ENCODE results near the gene MUC13. TPM values are rescaled to one million over a fixed set of nuclear protein-coding genes. Genes with fewer than 3 reads are reported as not detected.

MUC13 gene
- total RNA-seq, 3 donors from 2014 or later, result 0.05 to 0.10 TPM; not detected in 1

- no peak overlapping the region for H3K4me3 Mint-ChIP-seq
- DNase-seq (no peak), ATAC-seq (no peak)
- peaks cover 11% of the 10 kb centered on the region for H3K4me1 Mint-ChIP-seq (ENCODE audit: low read depth)
- H3K36me3 Mint-ChIP-seq (ENCODE audit: insufficient read depth), result no peaks in the 10 kb centered on the region
- H3K27me3 Mint-ChIP-seq (ENCODE audit: low read depth), result peaks cover 36% of the 10 kb centered on the region
- no peaks in the 10 kb centered on the region for H3K9me3 Mint-ChIP-seq
Measured at GRCh38 chr3:124882816-124883747, 51.5 kb downstream of the MUC13 start.

GRCh38 chr3:124881976-124882697 is 52.4 kb downstream of the MUC13 start:
- H3K27me3 Mint-ChIP-seq (ENCODE audit: low read depth), result peaks cover 31% of the 10 kb centered on the region

GRCh38 chr3:124879337-124879680 is 55.2 kb downstream of the MUC13 start:
- Mint-ChIP-seq H3K4me3 (no peak overlapping the region), H3K4me1 (ENCODE audit: low read depth) (peaks cover 11% of the 10 kb centered on the region), H3K9me3 (no peaks in the 10 kb centered on the region), H3K36me3 (ENCODE audit: insufficient read depth) (no peaks in the 10 kb centered on the region), H3K27me3 (ENCODE audit: low read depth) (peaks cover 18% of the 10 kb centered on the region)
- no peak for ATAC-seq
- no peak for DNase-seq

More at GRCh38 chr3:124881976-124882697, 52.4 kb downstream of the MUC13 start:
- no peaks in the 10 kb centered on the region for H3K36me3 Mint-ChIP-seq (ENCODE audit: insufficient read depth)
- H3K4me3 Mint-ChIP-seq, result no peak overlapping the region
- DNase-seq (no peak), ATAC-seq (no peak)
- peaks cover 11% of the 10 kb centered on the region for H3K4me1 Mint-ChIP-seq (ENCODE audit: low read depth)
- no peaks in the 10 kb centered on the region for H3K9me3 Mint-ChIP-seq

GRCh38 chr3:124878561-124879336 is 55.8 kb downstream of the MUC13 start:
- Mint-ChIP-seq H3K36me3 (ENCODE audit: insufficient read depth) (no peaks in the 10 kb centered on the region), H3K4me3 (no peak overlapping the region), H3K9me3 (no peaks in the 10 kb centered on the region), H3K4me1 (ENCODE audit: low read depth) (peaks cover 11% of the 10 kb centered on the region), H3K27me3 (ENCODE audit: low read depth) (peaks cover 17% of the 10 kb centered on the region)
- peak in 1 of 2 donors; percentile 62 for ATAC-seq
- DNase-seq, result no peak

- peaks cover 11% of the 10 kb centered on the region for H3K27me3 Mint-ChIP-seq (ENCODE audit: low read depth)
- no peak for DNase-seq
- no peaks in the 10 kb centered on the region for H3K9me3 Mint-ChIP-seq
- H3K36me3 Mint-ChIP-seq (ENCODE audit: insufficient read depth), result no peaks in the 10 kb centered on the region
- peaks cover 11% of the 10 kb centered on the region for H3K4me1 Mint-ChIP-seq (ENCODE audit: low read depth)
- H3K4me3 Mint-ChIP-seq, result no peak overlapping the region
- ATAC-seq, result no peak
Measured at GRCh38 chr3:124877674-124878073, 56.9 kb downstream of the MUC13 start.

GRCh38 chr3:124876401-124876878 is 58.1 kb downstream of the MUC13 start:
- H3K4me1 Mint-ChIP-seq (ENCODE audit: low read depth), result peaks cover 11% of the 10 kb centered on the region
- H3K36me3 Mint-ChIP-seq (ENCODE audit: insufficient read depth), result no peaks in the 10 kb centered on the region
- no peaks in the 10 kb centered on the region for H3K9me3 Mint-ChIP-seq
- DNase-seq (no peak), ATAC-seq (no peak)
- no peak overlapping the region for H3K4me3 Mint-ChIP-seq
- peaks cover 5% of the 10 kb centered on the region for H3K27me3 Mint-ChIP-seq (ENCODE audit: low read depth)

- H3K27me3 Mint-ChIP-seq (ENCODE audit: low read depth), result peaks cover 7% of the 10 kb centered on the region
- DNase-seq, result no peak
Measured at GRCh38 chr3:124873226-124873625, 61.3 kb downstream of the MUC13 start.

GRCh38 chr3:124867511-124867910 is 67.0 kb downstream of the MUC13 start:
- no peaks in the 10 kb centered on the region for H3K4me1 Mint-ChIP-seq (ENCODE audit: low read depth)
- no peaks in the 10 kb centered on the region for H3K9me3 Mint-ChIP-seq
- DNase-seq, result no peak
- ATAC-seq, result no peak
- H3K4me3 Mint-ChIP-seq, result no peak overlapping the region
- H3K27me3 Mint-ChIP-seq (ENCODE audit: low read depth), result peaks cover 19% of the 10 kb centered on the region
- no peaks in the 10 kb centered on the region for H3K36me3 Mint-ChIP-seq (ENCODE audit: insufficient read depth)

More at GRCh38 chr3:124873226-124873625, 61.3 kb downstream of the MUC13 start:
- Mint-ChIP-seq H3K4me1 (ENCODE audit: low read depth) (no peaks in the 10 kb centered on the region), H3K9me3 (no peaks in the 10 kb centered on the region), H3K4me3 (no peak overlapping the region), H3K36me3 (ENCODE audit: insufficient read depth) (no peaks in the 10 kb centered on the region)
- no peak for ATAC-seq

GRCh38 chr3:124862006-124862405 is 72.5 kb downstream of the MUC13 start:
- no peaks in the 10 kb centered on the region for H3K36me3 Mint-ChIP-seq (ENCODE audit: insufficient read depth)
- H3K9me3 Mint-ChIP-seq, result no peaks in the 10 kb centered on the region
- ATAC-seq (no peak), DNase-seq (no peak)
- H3K4me3 Mint-ChIP-seq, result no peak overlapping the region
- no peaks in the 10 kb centered on the region for H3K4me1 Mint-ChIP-seq (ENCODE audit: low read depth)
- peaks cover 5% of the 10 kb centered on the region for H3K27me3 Mint-ChIP-seq (ENCODE audit: low read depth)

GRCh38 chr3:124861041-124861440 is 73.5 kb downstream of the MUC13 start:
- H3K9me3 Mint-ChIP-seq, result no peaks in the 10 kb centered on the region
- ATAC-seq, result no peak
- peaks cover under 1% of the 10 kb centered on the region for H3K27me3 Mint-ChIP-seq (ENCODE audit: low read depth)
- no peak for DNase-seq
- no peaks in the 10 kb centered on the region for H3K4me1 Mint-ChIP-seq (ENCODE audit: low read depth)
- no peaks in the 10 kb centered on the region for H3K36me3 Mint-ChIP-seq (ENCODE audit: insufficient read depth)
- no peak overlapping the region for H3K4me3 Mint-ChIP-seq

GRCh38 chr3:124860599-124860998 is 74.0 kb downstream of the MUC13 start:
- Mint-ChIP-seq H3K4me3 (no peak overlapping the region), H3K4me1 (ENCODE audit: low read depth) (no peaks in the 10 kb centered on the region), H3K9me3 (no peaks in the 10 kb centered on the region), H3K27me3 (ENCODE audit: low read depth) (peaks cover 5% of the 10 kb centered on the region), H3K36me3 (ENCODE audit: insufficient read depth) (no peaks in the 10 kb centered on the region)
- DNase-seq (no peak), ATAC-seq (no peak)

- no peaks in the 10 kb centered on the region for H3K36me3 Mint-ChIP-seq (ENCODE audit: insufficient read depth)
- no peak overlapping the region for H3K4me3 Mint-ChIP-seq
- H3K9me3 Mint-ChIP-seq, result no peaks in the 10 kb centered on the region
- peaks cover 11% of the 10 kb centered on the region for H3K27me3 Mint-ChIP-seq (ENCODE audit: low read depth)
- H3K4me1 Mint-ChIP-seq (ENCODE audit: low read depth), result no peaks in the 10 kb centered on the region
- no peak for DNase-seq
- ATAC-seq, result no peak
Measured at GRCh38 chr3:124859025-124859424, 75.5 kb downstream of the MUC13 start.

GRCh38 chr3:124858275-124858674 is 76.3 kb downstream of the MUC13 start:
- Mint-ChIP-seq H3K4me3 (no peak overlapping the region), H3K27me3 (ENCODE audit: low read depth) (peaks cover 12% of the 10 kb centered on the region), H3K4me1 (ENCODE audit: low read depth) (no peaks in the 10 kb centered on the region), H3K9me3 (no peaks in the 10 kb centered on the region), H3K36me3 (ENCODE audit: insufficient read depth) (no peaks in the 10 kb centered on the region)
- DNase-seq (no peak), ATAC-seq (no peak)

GRCh38 chr3:124856677-124857076 is 77.9 kb downstream of the MUC13 start:
- no peaks in the 10 kb centered on the region for H3K36me3 Mint-ChIP-seq (ENCODE audit: insufficient read depth)
- no peaks in the 10 kb centered on the region for H3K4me1 Mint-ChIP-seq (ENCODE audit: low read depth)
- no peaks in the 10 kb centered on the region for H3K9me3 Mint-ChIP-seq
- no peak for ATAC-seq
- no peak for DNase-seq
- H3K27me3 Mint-ChIP-seq (ENCODE audit: low read depth), result peaks cover 12% of the 10 kb centered on the region
- H3K4me3 Mint-ChIP-seq, result no peak overlapping the region

Data from activated T-cell treated with anti-CD3 and anti-CD28 coated beads, Interleukin-2, amount 50 U/mL, for 4 hours (primary cell).